GM18508 (cell line): ENCODE results near the gene NR5A1.

Experiments
- ATAC-seq: cut with Tn5 transposase; IDR thresholded peaks from one replicate; pipeline ENCODE4 v1.9.1; 2021; ENCODE audit warnings: moderate number of reproducible peaks; ENCODE audit not compliant: insufficient read depth, unreplicated experiment

Gene NR5A1

GRCh38 chr9:124500796-124501611 is 6.2 kb downstream of the NR5A1 start:
- ATAC-seq, result no peak

GRCh38 chr9:124500028-124500795 is 7.0 kb downstream of the NR5A1 start:
- no peak for ATAC-seq

GRCh38 chr9:124499216-124499615 is 8.0 kb downstream of the NR5A1 start:
- ATAC-seq, result no peak

- ATAC-seq, result no peak
Observed at GRCh38 chr9:124498499-124499146, 8.6 kb downstream of the NR5A1 start.

- no peak for ATAC-seq
Observed at GRCh38 chr9:124498040-124498439, 9.2 kb downstream of the NR5A1 start.

- no peak for ATAC-seq
Observed at GRCh38 chr9:124497441-124497840, 9.8 kb downstream of the NR5A1 start.

GRCh38 chr9:124496463-124496862 is 10.7 kb downstream of the NR5A1 start:
- ATAC-seq, result no peak

GRCh38 chr9:124496075-124496449 is 11.1 kb downstream of the NR5A1 start:
- no peak for ATAC-seq

- no peak for ATAC-seq
Observed at GRCh38 chr9:124495126-124496074, 11.8 kb downstream of the NR5A1 start.

GRCh38 chr9:124493794-124494479 is 13.3 kb downstream of the NR5A1 start:
- ATAC-seq, result no peak

- ATAC-seq, result no peak
Observed at GRCh38 chr9:124493218-124493617, 14.0 kb downstream of the NR5A1 start.

GRCh38 chr9:124492818-124493217 is 14.4 kb downstream of the NR5A1 start:
- no peak for ATAC-seq

- ATAC-seq, result no peak
Observed at GRCh38 chr9:124491049-124491975, 15.9 kb downstream of the NR5A1 start.

GRCh38 chr9:124490004-124490403 is 17.2 kb downstream of the NR5A1 start:
- ATAC-seq, result no peak

GRCh38 chr9:124489222-124489621 is 18.0 kb downstream of the NR5A1 start:
- no peak for ATAC-seq

- ATAC-seq, result no peak
Observed at GRCh38 chr9:124488641-124489210, 18.5 kb downstream of the NR5A1 start.

- ATAC-seq, result no peak
Observed at GRCh38 chr9:124487260-124488182, 19.7 kb downstream of the NR5A1 start.
